SU-DHL-6 (cell line): ENCODE measurements around the gene USP54.

Experiments used
- H2AFZ ChIP-seq: fragments of 200-600 bp; sonication (generic); 2 replicates; pipeline ENCODE4 v1.6.1; 2014; ENCODE audit warnings: low read depth, mild to moderate bottlenecking, moderate library complexity, mixed read lengths, antibody characterized with exemption, low read length; ENCODE audit not compliant: severe bottlenecking
- H3F3A ChIP-seq: fragments of 200-600 bp; shearing (Covaris generic); 2 replicates; pipeline ENCODE4 v1.6.0; 2016; ENCODE audit warnings: antibody characterized with exemption, mild to moderate bottlenecking; ENCODE audit not compliant: insufficient read depth
- H3K27ac ChIP-seq: fragments of 200-600 bp; sonication (generic); 2 replicates; pipeline ENCODE4 v1.5.1; 2016; ENCODE audit warnings: low read depth, mild to moderate bottlenecking, low read length, moderate library complexity, mixed read lengths
- H3K27me3 ChIP-seq: fragments of 200-600 bp; sonication (generic), shearing (Covaris generic); 2 replicates; pipeline ENCODE4 v1.6.0; 2014; ENCODE audit warnings: mild to moderate bottlenecking, low read length
- H3K36me3 ChIP-seq: fragments of 200-600 bp; sonication (generic); 2 replicates; pipeline ENCODE4 v1.6.1; 2014; ENCODE audit warnings: mild to moderate bottlenecking, low read length, mixed read lengths
- H3K4me2 ChIP-seq: fragments of 300-600, 200-600 bp; shearing (Covaris generic), sonication (generic); 2 replicates; pipeline ENCODE4 v1.6.0; 2014; ENCODE audit warnings: low read length, low read depth, mild to moderate bottlenecking; ENCODE audit not compliant: poor library complexity, severe bottlenecking
- H3K4me3 ChIP-seq: fragments of 200-600 bp; sonication (generic); 2 replicates; pipeline ENCODE4 v1.5.1; 2014; ENCODE audit warnings: antibody characterized with exemption, low read length, mild to moderate bottlenecking, mixed read lengths; ENCODE audit not compliant: insufficient read depth, poor library complexity, severe bottlenecking
- H3K79me2 ChIP-seq: fragments of 200-600 bp; sonication (generic); 2 replicates; pipeline ENCODE4 v1.6.1; 2014; ENCODE audit warnings: mild to moderate bottlenecking, low read length, moderate library complexity; ENCODE audit not compliant: insufficient read depth
- H3K9ac ChIP-seq: fragments of 200-600 bp; sonication (generic); 2 replicates; pipeline ENCODE4 v1.7.0; 2014; ENCODE audit warnings: mild to moderate bottlenecking, low read length
- H3K9me2 ChIP-seq: fragments of 200-600 bp; sonication (generic); replicated peaks from 2 replicates; pipeline ENCODE4 v1.6.1; 2014; ENCODE audit warnings: low read length; ENCODE audit not compliant: insufficient read depth
- H3K9me3 ChIP-seq: fragments of 200-600 bp; sonication (generic); 2 replicates; pipeline ENCODE4 v1.6.1; 2014; ENCODE audit warnings: low read length, mixed read lengths; ENCODE audit not compliant: insufficient read depth
- H4K20me1 ChIP-seq: fragments of 200-600 bp; sonication (generic); 2 replicates; pipeline ENCODE4 v1.6.1; 2014; ENCODE audit warnings: low read depth, mild to moderate bottlenecking, antibody characterized with exemption, low read length, moderate library complexity, mixed read lengths
- EZH2phosphoT487 ChIP-seq: fragments of 200-600 bp; sonication (generic), shearing (Covaris generic); conservative IDR thresholded peaks from 2 replicates; pipeline ENCODE4 v1.6.1; 2018; ENCODE audit warnings: mild to moderate bottlenecking, antibody characterized with exemption, low read length, moderate library complexity, mixed read lengths
- TF ChIP-seq, protein P1 (sequence below): fragments of 200-600 bp; sonication (generic); IDR thresholded peaks from one replicate; pipeline ENCODE4 v1.5.1; 2017; ENCODE audit warnings: antibody characterized with exemption, mild to moderate bottlenecking, low read length, moderate library complexity; ENCODE audit not compliant: insufficient read depth, poor library complexity, severe bottlenecking

Gene USP54

DNA sequence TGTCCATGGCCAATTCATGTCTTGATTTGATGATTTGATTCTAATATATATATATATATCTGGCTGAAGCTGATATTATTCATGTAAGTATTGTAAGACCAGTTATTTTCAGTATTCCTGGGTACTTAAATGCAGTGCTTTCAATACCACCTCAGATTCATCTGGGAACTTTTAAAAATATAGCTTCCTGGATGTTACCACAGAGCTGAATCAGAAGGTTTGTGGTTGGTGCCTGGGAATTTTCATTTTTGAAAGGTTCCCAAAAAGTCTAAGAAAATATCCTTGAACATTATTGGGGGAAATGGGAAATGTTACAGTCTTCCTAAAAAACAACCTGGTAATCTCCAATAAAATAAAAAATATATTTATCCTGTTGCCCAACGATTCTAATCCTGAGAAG is 84.7 kb downstream of the USP54 start:
- H3K4me3 ChIP-seq, result no peak overlapping the region
- TF ChIP-seq, protein P1, sequence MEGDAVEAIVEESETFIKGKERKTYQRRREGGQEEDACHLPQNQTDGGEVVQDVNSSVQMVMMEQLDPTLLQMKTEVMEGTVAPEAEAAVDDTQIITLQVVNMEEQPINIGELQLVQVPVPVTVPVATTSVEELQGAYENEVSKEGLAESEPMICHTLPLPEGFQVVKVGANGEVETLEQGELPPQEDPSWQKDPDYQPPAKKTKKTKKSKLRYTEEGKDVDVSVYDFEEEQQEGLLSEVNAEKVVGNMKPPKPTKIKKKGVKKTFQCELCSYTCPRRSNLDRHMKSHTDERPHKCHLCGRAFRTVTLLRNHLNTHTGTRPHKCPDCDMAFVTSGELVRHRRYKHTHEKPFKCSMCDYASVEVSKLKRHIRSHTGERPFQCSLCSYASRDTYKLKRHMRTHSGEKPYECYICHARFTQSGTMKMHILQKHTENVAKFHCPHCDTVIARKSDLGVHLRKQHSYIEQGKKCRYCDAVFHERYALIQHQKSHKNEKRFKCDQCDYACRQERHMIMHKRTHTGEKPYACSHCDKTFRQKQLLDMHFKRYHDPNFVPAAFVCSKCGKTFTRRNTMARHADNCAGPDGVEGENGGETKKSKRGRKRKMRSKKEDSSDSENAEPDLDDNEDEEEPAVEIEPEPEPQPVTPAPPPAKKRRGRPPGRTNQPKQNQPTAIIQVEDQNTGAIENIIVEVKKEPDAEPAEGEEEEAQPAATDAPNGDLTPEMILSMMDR, result no peak
- no peak for TF ChIP-seq EZH2phosphoT487
- H3K9me3 ChIP-seq, result no peaks in the 10 kb centered on the region
- no peaks in the 10 kb centered on the region for H3K9me2 ChIP-seq
- H3K36me3 ChIP-seq, result no peaks in the 10 kb centered on the region
- no peak overlapping the region for H2AFZ ChIP-seq
- no peaks in the 10 kb centered on the region for H4K20me1 ChIP-seq
- H3K27me3 ChIP-seq, result no peaks in the 10 kb centered on the region
- H3K4me2 ChIP-seq, result no peak overlapping the region
- H3K9ac ChIP-seq, result no peak overlapping the region
- no peaks in the 10 kb centered on the region for H3F3A ChIP-seq
- no peaks in the 10 kb centered on the region for H3K79me2 ChIP-seq
- no peak overlapping the region for H3K27ac ChIP-seq

DNA sequence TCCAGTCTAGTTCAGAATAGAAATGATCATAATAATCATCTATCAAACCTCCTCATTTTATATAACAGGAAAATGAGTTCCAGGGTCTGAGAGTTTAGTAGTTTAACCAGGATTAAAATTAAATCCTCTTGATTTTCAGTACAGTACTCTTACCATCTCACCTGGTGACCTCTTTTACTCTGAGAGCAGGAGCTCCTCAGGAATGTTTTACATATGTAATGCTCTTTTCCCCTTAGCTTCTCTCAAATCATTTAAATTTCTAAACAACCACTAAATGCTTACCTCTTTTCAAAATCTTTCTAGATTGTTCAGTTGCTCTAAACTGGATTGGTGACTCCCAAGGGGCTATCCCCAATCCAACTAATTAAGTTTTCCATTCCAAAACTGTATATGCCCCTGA is 85.1 kb downstream of the USP54 start:
- Histone ChIP-seq H3K9me3 (no peaks in the 10 kb centered on the region), H3K27ac (no peak overlapping the region), H3K27me3 (no peaks in the 10 kb centered on the region), H3F3A (no peaks in the 10 kb centered on the region), H3K36me3 (no peaks in the 10 kb centered on the region), H4K20me1 (no peaks in the 10 kb centered on the region), H3K4me3 (no peak overlapping the region), H3K9ac (no peak overlapping the region), H3K79me2 (no peaks in the 10 kb centered on the region), H3K4me2 (no peak overlapping the region), H2AFZ (no peak overlapping the region), H3K9me2 (no peaks in the 10 kb centered on the region)
- TF ChIP-seq EZH2phosphoT487, result no peak
- TF ChIP-seq, protein P1, result no peak

DNA sequence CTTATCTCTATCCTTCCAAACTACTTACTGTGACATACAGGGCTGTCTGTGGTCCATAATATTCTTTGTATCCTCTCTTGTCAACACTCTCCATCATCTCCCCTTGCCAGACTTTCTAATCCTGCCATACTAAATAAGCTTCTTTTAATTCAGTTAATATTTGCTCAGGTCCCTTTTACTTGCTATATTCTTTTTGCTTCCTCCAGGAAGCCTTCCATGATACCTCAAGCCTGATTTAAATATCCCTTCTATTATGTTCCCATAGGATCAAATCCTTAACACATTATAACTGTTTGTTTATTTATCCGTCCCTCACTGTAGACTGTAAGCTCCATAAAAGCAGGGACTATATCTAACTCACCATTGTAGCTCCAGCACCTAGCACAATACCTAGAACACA is 88.1 kb downstream of the USP54 start:
- H3K36me3 ChIP-seq, result no peaks in the 10 kb centered on the region
- no peak overlapping the region for H3K27ac ChIP-seq
- H2AFZ ChIP-seq, result no peak overlapping the region

More for the DNA sequence above, 88.1 kb downstream of the USP54 start:
- H3K4me3 ChIP-seq, result no peak overlapping the region
- no peak overlapping the region for H3K9ac ChIP-seq
- H3K9me3 ChIP-seq, result no peaks in the 10 kb centered on the region
- H3K27me3 ChIP-seq, result no peaks in the 10 kb centered on the region
- H3K9me2 ChIP-seq, result no peaks in the 10 kb centered on the region
- H3K4me2 ChIP-seq, result no peak overlapping the region
- H3F3A ChIP-seq, result no peaks in the 10 kb centered on the region
- H4K20me1 ChIP-seq, result no peaks in the 10 kb centered on the region
- TF ChIP-seq EZH2phosphoT487, result no peak
- TF ChIP-seq, protein P1, result no peak
- H3K79me2 ChIP-seq, result no peaks in the 10 kb centered on the region
